Sigmoid colon (tissue), 7 donors: ENCODE results near the gene PRR7. TPM values are rescaled to one million over a fixed set of nuclear protein-coding genes. Genes with fewer than 3 reads are reported as not detected.

Experiments
- DNase-seq: peaks from one replicate; pipeline ENCODE4 v3.0.0-alpha.2; 2019
- H3K27ac ChIP-seq, 4 donors: fragments of 200-600 bp; sonication (generic); one replicate each; pipeline ENCODE4 v1.5.1; 2016 to 2019; ENCODE audit warnings: mild to moderate bottlenecking in 1 of 4
- H3K27me3 ChIP-seq, 3 donors: fragments of 200-600 bp; sonication (generic); one replicate each; pipeline ENCODE4 v1.5.1; 2019; ENCODE audit warnings: mild to moderate bottlenecking in 1 of 3
- H3K36me3 ChIP-seq, 4 donors: fragments of 200-600 bp; sonication (generic); one replicate each; pipeline ENCODE4 v1.5.1; 2016 to 2019
- H3K4me1 ChIP-seq, 4 donors: fragments of 200-600 bp; sonication (generic); one replicate each; pipeline ENCODE4 v1.5.1; 2017 to 2019
- H3K4me3 ChIP-seq, 4 donors: fragments of 200-600 bp; sonication (generic); one replicate each; pipeline ENCODE4 v1.5.1; 2017 to 2019; ENCODE audit warnings: mild to moderate bottlenecking in 2 of 4, moderate library complexity in 1 of 4
- H3K9me3 ChIP-seq, 4 donors: fragments of 200-600 bp in 3 of 4; sonication (generic) in 3 of 4; one replicate each; pipeline versions ENCODE4 v1.5.1 to v1.6.1; 2013 to 2019
- EP300 ChIP-seq, 4 donors: sonication (generic); formaldehyde crosslinking; IDR thresholded peaks; one replicate each; pipeline ENCODE4 v1.6.1; 2017; ENCODE audit warnings: antibody characterized with exemption in 4 of 4
- POLR2A ChIP-seq, 2 donors: fragments of 450-650 bp; IDR thresholded peaks; one replicate each; pipeline ENCODE4 v1.6.1; 2016; ENCODE audit warnings: antibody characterized with exemption in 2 of 2, mild to moderate bottlenecking in 2 of 2, moderate library complexity in 2 of 2
- POLR2AphosphoS5 ChIP-seq, 4 donors: sonication (generic); formaldehyde crosslinking; IDR thresholded peaks; one replicate each; pipeline ENCODE4 v1.6.1; 2017; ENCODE audit warnings: antibody characterized with exemption in 4 of 4
- WGBS, 2 donors: extraction: QIAGEN DNeasy Blood & Tissue Kit; methylation state at CpG; one replicate each; pipeline ENCODE4 v1.1.7; 2013; 5-methylcytosine and 5-hydroxymethylcytosine counted together
- intact Hi-C: fragments of 100-400 bp; cut with DNase I; formaldehyde crosslinking; loops from one replicate; pipeline ENCODE4 v1.15.1; 2023
- polyA plus RNA-seq, 3 donors: library from polyadenylated mRNA; stranded (reverse); fragments of 200-250 nt; gene quantifications; one replicate each; pipeline ENCODE4 v1.2.3, GENCODE V29; 2013
- total RNA-seq, 4 donors: library from RNA; depleted of rRNA; stranded (reverse); fragments of >200 nt; gene quantifications; one replicate each; pipeline ENCODE4 v1.1.0, GENCODE V29; 2016
- TF ChIP-seq, protein P1 (sequence below), 4 experiments: fragments of 450-650 bp in 3 of 4; fragments of 200-600 bp in 1 of 4; IDR thresholded peaks; one replicate each; pipeline ENCODE4 v1.5.1; 2016 to 2019; ENCODE audit warnings: antibody characterized with exemption in 4 of 4, mild to moderate bottlenecking in 3 of 4, moderate library complexity in 2 of 4
- donor health status: healthy with polysubstance abuse.
- donor health status: Bipolar disorder and iron deficiency.
- donor health status: healthy.

PRR7 gene
- total and polyA plus RNA-seq, 7 donors, result 0.82 to 3.7 (median 2.2) TPM; not detected in 2

DNA sequence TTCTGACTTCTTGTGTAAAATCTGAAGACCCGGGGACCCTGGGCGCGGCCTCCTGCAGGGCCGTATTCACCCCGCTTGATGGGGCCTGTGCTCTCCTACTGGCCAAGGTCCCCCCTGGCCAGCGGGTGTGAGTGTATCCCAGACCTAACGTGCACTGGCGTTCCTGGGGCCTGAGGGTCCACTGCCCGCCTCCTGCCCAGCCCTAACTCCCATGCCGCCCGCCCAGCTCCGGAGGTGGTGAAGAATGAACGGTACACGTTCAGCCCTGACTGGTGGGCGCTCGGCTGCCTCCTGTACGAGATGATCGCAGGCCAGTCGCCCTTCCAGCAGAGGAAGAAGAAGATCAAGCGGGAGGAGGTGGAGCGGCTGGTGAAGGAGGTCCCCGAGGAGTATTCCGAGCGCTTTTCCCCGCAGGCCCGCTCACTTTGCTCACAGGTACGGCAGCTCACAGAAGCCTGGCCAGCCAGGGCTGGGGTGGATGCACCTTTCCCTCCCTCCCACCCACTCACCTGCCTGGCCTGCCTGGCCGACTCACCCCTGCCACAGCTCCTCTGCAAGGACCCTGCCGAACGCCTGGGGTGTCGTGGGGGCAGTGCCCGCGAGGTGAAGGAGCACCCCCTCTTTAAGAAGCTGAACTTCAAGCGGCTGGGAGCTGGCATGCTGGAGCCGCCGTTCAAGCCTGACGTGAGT lies 10.6 kb upstream of the PRR7 start:
- DNase-seq, result no peak

DNA sequence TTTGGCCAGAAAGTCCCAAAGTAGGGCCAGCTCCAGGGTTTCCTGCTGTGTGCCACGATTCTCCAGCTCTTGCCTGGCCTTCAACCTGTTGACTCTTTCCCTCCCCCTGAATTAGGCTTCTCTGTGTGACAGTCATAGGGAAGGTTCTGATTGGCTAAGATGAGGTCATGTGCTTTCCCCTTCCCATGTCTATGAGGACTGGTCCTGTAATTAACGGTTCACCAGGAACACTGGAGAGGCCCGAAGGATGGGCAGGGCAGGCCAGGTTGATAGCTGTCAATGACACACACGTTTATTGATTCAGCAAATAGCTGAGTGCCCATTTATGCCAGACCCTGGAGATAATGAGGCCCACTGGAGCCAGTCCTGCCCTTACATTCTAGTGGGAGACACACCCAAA lies 9.0 kb upstream of the PRR7 start:
- no peak for DNase-seq
- no peak overlapping the region for H3K27ac ChIP-seq
- peaks cover 36 to 80% (median 45%) of the 10 kb centered on the region in 4 donors for H3K36me3 ChIP-seq
- no peak overlapping the region for H3K4me3 ChIP-seq
- intact Hi-C loops, result no loop called here
- H3K27me3 ChIP-seq, result no peaks in the 10 kb centered on the region
- no peaks in the 10 kb centered on the region for H3K9me3 ChIP-seq
- no peak for TF ChIP-seq POLR2A (IDR thresholded peaks at IDR 0.05)
- no peak for TF ChIP-seq POLR2AphosphoS5 (IDR thresholded peaks at IDR 0.05)
- TF ChIP-seq EP300 (IDR thresholded peaks at IDR 0.05), result no peak
- TF ChIP-seq, protein P1, sequence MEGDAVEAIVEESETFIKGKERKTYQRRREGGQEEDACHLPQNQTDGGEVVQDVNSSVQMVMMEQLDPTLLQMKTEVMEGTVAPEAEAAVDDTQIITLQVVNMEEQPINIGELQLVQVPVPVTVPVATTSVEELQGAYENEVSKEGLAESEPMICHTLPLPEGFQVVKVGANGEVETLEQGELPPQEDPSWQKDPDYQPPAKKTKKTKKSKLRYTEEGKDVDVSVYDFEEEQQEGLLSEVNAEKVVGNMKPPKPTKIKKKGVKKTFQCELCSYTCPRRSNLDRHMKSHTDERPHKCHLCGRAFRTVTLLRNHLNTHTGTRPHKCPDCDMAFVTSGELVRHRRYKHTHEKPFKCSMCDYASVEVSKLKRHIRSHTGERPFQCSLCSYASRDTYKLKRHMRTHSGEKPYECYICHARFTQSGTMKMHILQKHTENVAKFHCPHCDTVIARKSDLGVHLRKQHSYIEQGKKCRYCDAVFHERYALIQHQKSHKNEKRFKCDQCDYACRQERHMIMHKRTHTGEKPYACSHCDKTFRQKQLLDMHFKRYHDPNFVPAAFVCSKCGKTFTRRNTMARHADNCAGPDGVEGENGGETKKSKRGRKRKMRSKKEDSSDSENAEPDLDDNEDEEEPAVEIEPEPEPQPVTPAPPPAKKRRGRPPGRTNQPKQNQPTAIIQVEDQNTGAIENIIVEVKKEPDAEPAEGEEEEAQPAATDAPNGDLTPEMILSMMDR (IDR thresholded peaks at IDR 0.05), result no peak
- peaks cover 0 to 2% (median under 1%) of the 10 kb centered on the region in 4 donors for H3K4me1 ChIP-seq
- 46 to 78% methylated on average over 4 of the region's 4 CpGs for WGBS, 2 donors

More for the DNA sequence above, 10.6 kb upstream of the PRR7 start:
- Histone ChIP-seq H3K27ac (no peak overlapping the region), H3K4me3 (no peak overlapping the region), H3K27me3 (no peaks in the 10 kb centered on the region), H3K4me1 (peaks cover 0 to 17% (median 6%) of the 10 kb centered on the region in 4 donors), H3K9me3 (no peaks in the 10 kb centered on the region), H3K36me3 (peaks cover 28 to 80% (median 52%) of the 10 kb centered on the region in 4 donors)
- TF ChIP-seq POLR2AphosphoS5 (IDR thresholded peaks at IDR 0.05) (no peak), POLR2A (IDR thresholded peaks at IDR 0.05) (no peak), EP300 (IDR thresholded peaks at IDR 0.05) (no peak)
- TF ChIP-seq, protein P1 (IDR thresholded peaks at IDR 0.05), result no peak
- intact Hi-C loops, result no loop called here
- WGBS, 2 donors, result 94 to 97% methylated on average over 37 of the region's 37 CpGs

DNA sequence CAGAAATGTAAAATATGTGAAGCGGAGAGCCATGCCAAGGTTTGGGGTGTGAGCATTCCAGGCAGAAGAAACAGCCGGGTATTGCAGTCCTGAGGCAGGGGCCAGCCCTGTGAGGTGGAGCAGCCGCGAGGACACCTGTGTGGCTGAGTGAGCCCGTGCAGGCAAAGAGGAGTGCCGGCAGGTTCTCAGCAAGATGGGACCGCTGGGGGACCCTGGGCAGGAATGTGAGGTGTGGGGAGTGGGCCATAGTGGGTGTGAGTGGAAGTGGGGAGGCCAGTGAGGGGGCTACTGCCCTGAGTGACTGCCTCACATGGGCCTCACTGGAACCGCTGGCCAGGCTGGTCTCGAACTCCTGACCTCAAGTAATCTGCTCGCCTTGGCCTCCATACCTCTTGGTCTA lies 8.1 kb upstream of the PRR7 start:
- no peak overlapping the region for H3K27ac ChIP-seq
- H3K27me3 ChIP-seq, result no peaks in the 10 kb centered on the region
- no peak for DNase-seq
- no peak for TF ChIP-seq POLR2A (IDR thresholded peaks at IDR 0.05)
- no peak for TF ChIP-seq EP300 (IDR thresholded peaks at IDR 0.05)
- TF ChIP-seq, protein P1 (IDR thresholded peaks at IDR 0.05), result no peak
- TF ChIP-seq POLR2AphosphoS5 (IDR thresholded peaks at IDR 0.05), result no peak
- no peak overlapping the region for H3K4me3 ChIP-seq
- intact Hi-C loops, result no loop called here
- no peaks in the 10 kb centered on the region for H3K4me1 ChIP-seq
- WGBS, 2 donors, result 95 to 96% methylated on average over 10 of the region's 10 CpGs
- H3K9me3 ChIP-seq, result no peaks in the 10 kb centered on the region
- peaks cover 29 to 74% (median 36%) of the 10 kb centered on the region in 4 donors for H3K36me3 ChIP-seq

DNA sequence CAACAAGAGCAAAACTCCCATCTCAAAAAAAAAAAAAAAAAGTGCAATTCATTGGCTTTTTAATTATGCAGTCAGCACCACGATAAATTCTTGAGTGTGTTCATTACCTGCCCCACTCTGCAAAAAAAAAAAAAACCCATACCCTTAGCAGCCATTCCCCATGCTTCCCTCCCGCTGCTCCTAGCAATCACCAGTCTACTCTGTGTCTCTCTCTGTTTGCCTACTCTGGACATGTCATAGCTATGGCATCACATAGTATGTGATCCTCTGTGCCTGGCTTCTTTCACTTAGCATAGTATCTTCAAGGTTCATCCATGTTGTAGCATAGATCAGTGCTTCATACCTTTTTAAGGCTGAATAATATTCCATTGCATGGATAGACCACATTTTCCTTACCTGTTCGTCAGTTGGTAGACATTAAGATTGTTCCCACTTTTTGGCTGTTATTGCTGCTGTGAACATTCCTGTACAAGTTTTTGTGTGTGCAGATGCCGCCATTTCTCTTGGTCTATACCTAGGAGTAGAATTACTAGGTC lies 7.0 kb upstream of the PRR7 start:
- Histone ChIP-seq H3K9me3 (no peaks in the 10 kb centered on the region), H3K4me1 (no peaks in the 10 kb centered on the region), H3K27ac (no peak overlapping the region), H3K27me3 (no peaks in the 10 kb centered on the region), H3K36me3 (peaks cover 19 to 63% (median 25%) of the 10 kb centered on the region in 4 donors), H3K4me3 (no peak overlapping the region)
- 97% methylated on average over 4 of the region's 4 CpGs for WGBS, 2 donors
- TF ChIP-seq POLR2A (IDR thresholded peaks at IDR 0.05), result no peak
- no peak for TF ChIP-seq POLR2AphosphoS5 (IDR thresholded peaks at IDR 0.05)
- TF ChIP-seq, protein P1 (IDR thresholded peaks at IDR 0.05), result no peak
- no peak for TF ChIP-seq EP300 (IDR thresholded peaks at IDR 0.05)
- no peak for DNase-seq
- intact Hi-C loops, result no loop called here
